Natural killer cell (primary cell): ENCODE data around the gene MCMBP. TPM values are rescaled to one million over a fixed set of nuclear protein-coding genes. Genes with fewer than 3 reads are reported as not detected.

Experiments
- ATAC-seq, 3 donors: fragments of 150-1000 bp in 2 of 3; fragments of 200-7000 bp in 1 of 3; cut with Tn5 transposase; 1 replicate in 1 of 3; 2 replicates in 2 of 3; pipeline ENCODE4 v1.10.0; 2021; ENCODE audit warnings: mild to moderate bottlenecking in 2 of 3, moderate library complexity in 2 of 3
- DNase-seq, 2 donors: peaks; one replicate each; pipeline versions ENCODE4 v3.0.0 to v3.0.0-alpha.2; 2013 to 2021; ENCODE audit warnings: mixed read lengths in 1 of 2
- H3K27ac ChIP-seq: one replicate; pipeline ENCODE4 v1.5.1; 2013; ENCODE audit warnings: mild to moderate bottlenecking, low read length
- H3K27me3 ChIP-seq: one replicate; pipeline ENCODE4 v1.6.1; 2013; ENCODE audit warnings: low read length; ENCODE audit not compliant: control insufficient read depth, insufficient read depth
- H3K36me3 ChIP-seq: one replicate; pipeline ENCODE4 v1.6.1; 2013; ENCODE audit warnings: low read length; ENCODE audit not compliant: control insufficient read depth, insufficient read depth
- H3K4me1 ChIP-seq: one replicate; pipeline ENCODE4 v1.6.1; 2013; ENCODE audit warnings: low read length; ENCODE audit not compliant: control insufficient read depth, insufficient read depth
- H3K4me3 ChIP-seq: one replicate; pipeline ENCODE4 v1.5.1; 2013; ENCODE audit warnings: low read length
- H3K9me3 ChIP-seq: one replicate; pipeline ENCODE4 v1.6.1; 2013; ENCODE audit warnings: low read length; ENCODE audit not compliant: control insufficient read depth, insufficient read depth
- H3K27ac Mint-ChIP-seq, 2 donors: one replicate each; pipeline ENCODE4 v1.8.0; 2022; ENCODE audit warnings: mild to moderate bottlenecking in 2 of 2, mixed read lengths in 2 of 2, moderate library complexity in 1 of 2
- H3K27me3 Mint-ChIP-seq, 2 donors: one replicate each; pipeline ENCODE4 v1.8.0; 2022; ENCODE audit warnings: low read depth in 2 of 2, mixed read lengths in 2 of 2
- H3K36me3 Mint-ChIP-seq: one replicate; pipeline ENCODE4 v1.8.0; 2022; ENCODE audit warnings: mixed read lengths
- H3K4me1 Mint-ChIP-seq, 2 donors: one replicate each; pipeline ENCODE4 v1.8.0; 2022; ENCODE audit warnings: mixed read lengths in 2 of 2
- H3K4me3 Mint-ChIP-seq: one replicate; pipeline ENCODE4 v1.8.0; 2022; ENCODE audit warnings: mild to moderate bottlenecking, moderate library complexity, mixed read lengths
- H3K9me3 Mint-ChIP-seq, 2 donors: one replicate each; pipeline ENCODE4 v1.8.0; 2022; ENCODE audit warnings: mixed read lengths in 2 of 2
- WGBS: methylation state at CpG from one replicate; pipeline ENCODE4 v1.1.7; 2013; ENCODE audit warnings: missing lambda C conversion rate; ENCODE audit not compliant: insufficient coverage; 5-methylcytosine and 5-hydroxymethylcytosine counted together
- intact Hi-C: fragments of 100-400 bp; cut with micrococcal nuclease; formaldehyde crosslinking; loops from one replicate; pipeline ENCODE4 v1.14.2; 2022
- total RNA-seq, 4 donors: library from RNA; stranded (reverse); fragments of 120-200 nt in 1 of 4; gene quantifications; one replicate each; pipeline versions ENCODE4 v1.2.3 to v1.2.4, GENCODE V29; 2013 to 2022
- TF ChIP-seq, protein P1 (sequence below): fragments of 200-600 bp; IDR thresholded peaks from one replicate; pipeline ENCODE4 v1.8.0; 2022; ENCODE audit warnings: antibody characterized with exemption

Gene MCMBP
- total RNA-seq, 3 donors from 2014 or later (not counting 1 experiment from before 2014, with no cell fraction given) = 26.4 to 39.2 (median 28.6) TPM

DNA sequence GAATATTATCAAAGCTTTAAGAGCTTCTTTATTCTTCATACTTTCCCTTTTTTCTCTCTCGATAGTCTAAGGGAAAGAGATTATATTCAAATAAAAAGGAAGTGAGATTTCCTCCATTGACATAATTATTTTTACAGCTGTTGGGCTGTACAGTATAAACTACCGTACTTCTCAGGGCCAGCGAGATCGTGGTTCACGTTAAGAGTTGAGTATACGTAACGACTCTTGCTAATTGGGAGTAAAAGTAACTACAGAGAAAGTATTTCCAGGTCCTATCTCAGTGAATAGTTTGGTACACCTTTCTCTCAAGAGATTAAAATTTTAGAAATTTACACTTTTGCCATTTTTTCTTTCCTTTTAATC is 89.0 kb downstream of the MCMBP start:
- ATAC-seq = no peak
- H3K9me3 Mint-ChIP-seq = no peaks in the 10 kb centered on the region
- no peak overlapping the region for H3K4me3 ChIP-seq
- no peaks in the 10 kb centered on the region for H3K27me3 Mint-ChIP-seq
- WGBS = 30% methylated on average over 6 of the region's 7 CpGs
- H3K27me3 ChIP-seq = no peaks in the 10 kb centered on the region
- H3K4me1 Mint-ChIP-seq = peaks cover 24 to 34% of the 10 kb centered on the region in 2 donors
- H3K9me3 ChIP-seq = no peaks in the 10 kb centered on the region
- TF ChIP-seq, protein P1, sequence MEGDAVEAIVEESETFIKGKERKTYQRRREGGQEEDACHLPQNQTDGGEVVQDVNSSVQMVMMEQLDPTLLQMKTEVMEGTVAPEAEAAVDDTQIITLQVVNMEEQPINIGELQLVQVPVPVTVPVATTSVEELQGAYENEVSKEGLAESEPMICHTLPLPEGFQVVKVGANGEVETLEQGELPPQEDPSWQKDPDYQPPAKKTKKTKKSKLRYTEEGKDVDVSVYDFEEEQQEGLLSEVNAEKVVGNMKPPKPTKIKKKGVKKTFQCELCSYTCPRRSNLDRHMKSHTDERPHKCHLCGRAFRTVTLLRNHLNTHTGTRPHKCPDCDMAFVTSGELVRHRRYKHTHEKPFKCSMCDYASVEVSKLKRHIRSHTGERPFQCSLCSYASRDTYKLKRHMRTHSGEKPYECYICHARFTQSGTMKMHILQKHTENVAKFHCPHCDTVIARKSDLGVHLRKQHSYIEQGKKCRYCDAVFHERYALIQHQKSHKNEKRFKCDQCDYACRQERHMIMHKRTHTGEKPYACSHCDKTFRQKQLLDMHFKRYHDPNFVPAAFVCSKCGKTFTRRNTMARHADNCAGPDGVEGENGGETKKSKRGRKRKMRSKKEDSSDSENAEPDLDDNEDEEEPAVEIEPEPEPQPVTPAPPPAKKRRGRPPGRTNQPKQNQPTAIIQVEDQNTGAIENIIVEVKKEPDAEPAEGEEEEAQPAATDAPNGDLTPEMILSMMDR = no peak
- H3K27ac ChIP-seq = no peak overlapping the region
- intact Hi-C loops = no loop called here
- H3K27ac Mint-ChIP-seq = peak overlapping the region in 1 of 2 donors; percentile 59
- DNase-seq = no peak
- H3K36me3 Mint-ChIP-seq = no peaks in the 10 kb centered on the region
- peaks cover 13% of the 10 kb centered on the region for H3K4me1 ChIP-seq
- peak overlapping the region; percentile 48 for H3K4me3 Mint-ChIP-seq
- H3K36me3 ChIP-seq = no peaks in the 10 kb centered on the region

- intact Hi-C loops = no loop called here
- ATAC-seq = no peak
- peaks cover 24 to 34% of the 10 kb centered on the region in 2 donors for H3K4me1 Mint-ChIP-seq
- H3K27ac Mint-ChIP-seq = peak overlapping the region in 1 of 2 donors; percentile 59
- H3K27me3 Mint-ChIP-seq = no peaks in the 10 kb centered on the region
- H3K36me3 Mint-ChIP-seq = no peaks in the 10 kb centered on the region
- Histone ChIP-seq H3K4me3 (no peak overlapping the region), H3K4me1 (peaks cover 13% of the 10 kb centered on the region), H3K27ac (peak overlapping the region; percentile 15), H3K36me3 (no peaks in the 10 kb centered on the region), H3K9me3 (no peaks in the 10 kb centered on the region), H3K27me3 (no peaks in the 10 kb centered on the region)
- no peaks in the 10 kb centered on the region for H3K9me3 Mint-ChIP-seq
- TF ChIP-seq, protein P1 = no peak
- no peak overlapping the region for H3K4me3 Mint-ChIP-seq
- no peak for DNase-seq
- WGBS = 94% methylated on average over 4 of the region's 4 CpGs
Observed at GRCh38 chr10:119782981-119783664, 89.5 kb downstream of the MCMBP start.

DNA sequence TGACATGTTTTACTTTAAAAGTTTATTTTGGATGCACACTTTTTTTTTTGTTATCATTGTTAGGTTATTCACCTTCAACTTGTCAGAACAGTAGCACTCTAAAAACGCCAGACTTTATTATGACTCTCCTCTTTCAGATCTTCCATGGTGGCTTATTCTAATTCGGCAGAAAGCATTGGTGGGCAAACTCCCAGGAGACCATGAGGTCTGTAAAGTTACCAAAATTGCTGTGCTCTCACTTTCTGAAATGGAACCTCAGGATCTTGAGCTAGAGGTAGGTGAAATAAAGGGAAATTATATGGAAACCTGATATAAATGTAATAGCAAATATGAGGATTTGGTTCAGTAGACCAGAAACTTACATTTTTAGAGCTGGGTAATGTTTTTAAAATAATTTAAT is 91.1 kb downstream of the MCMBP start:
- DNase-seq (no peak), ATAC-seq (no peak)
- no peaks in the 10 kb centered on the region for H3K36me3 Mint-ChIP-seq
- TF ChIP-seq, protein P1 = no peak
- no peak overlapping the region for H3K27ac Mint-ChIP-seq
- Histone ChIP-seq H3K4me1 (peaks cover 13% of the 10 kb centered on the region), H3K9me3 (no peaks in the 10 kb centered on the region), H3K27me3 (no peaks in the 10 kb centered on the region), H3K27ac (no peak overlapping the region), H3K36me3 (no peaks in the 10 kb centered on the region), H3K4me3 (no peak overlapping the region)
- intact Hi-C loops = no loop called here
- H3K9me3 Mint-ChIP-seq = no peaks in the 10 kb centered on the region
- peaks cover 24 to 31% of the 10 kb centered on the region in 2 donors for H3K4me1 Mint-ChIP-seq
- no peak overlapping the region for H3K4me3 Mint-ChIP-seq
- WGBS = 87% methylated on average over 2 of the region's 2 CpGs
- no peaks in the 10 kb centered on the region for H3K27me3 Mint-ChIP-seq
